Measurements from ENCODE around the gene GNB5. TPM values are rescaled to one million over a fixed set of nuclear protein-coding genes. Genes with fewer than 3 reads are reported as not detected.

GNB5 gene
- total RNA-seq, 1 experiment from 2014 or later, result 29.8 TPM

GRCh38 chr15:52153900-52154895 is 37.0 kb downstream of the GNB5 start:
- H3K4me3 Mint-ChIP-seq, result no peak overlapping the region
- Histone ChIP-seq H2AFZ (ENCODE audit: low read length) (no peak overlapping the region), H4K91ac (ENCODE audit: insufficient read length, low read depth, low read length) (no peak overlapping the region), H3K79me2 (ENCODE audit: insufficient read depth, low read length) (no peaks in the 10 kb centered on the region), H3K14ac (ENCODE audit: insufficient read depth, low read length) (no peak overlapping the region), H3K9me3 (ENCODE audit: control insufficient read depth, low read depth, low read length) (no peaks in the 10 kb centered on the region), H3K27me3 (ENCODE audit: insufficient read depth, low read length) (no peaks in the 10 kb centered on the region), H2BK15ac (ENCODE audit: low read depth, low read length) (no peak overlapping the region), H3K56ac (ENCODE audit: insufficient read length, low read depth, low read length) (no peak overlapping the region), H3T11ph (ENCODE audit: low read length) (no peak overlapping the region), H2AK5ac (ENCODE audit: insufficient read length, low read length) (no peak overlapping the region), H3K18ac (ENCODE audit: insufficient read length, low read depth, low read length) (no peak overlapping the region), H3K27ac (ENCODE audit: insufficient read length, low read depth, low read length) (no peak overlapping the region), H3K9ac (ENCODE audit: extremely low read depth, insufficient read length, low read length) (no peak overlapping the region), H4K20me1 (ENCODE audit: control insufficient read depth, insufficient read depth, insufficient read length) (no peaks in the 10 kb centered on the region), H3K4ac (ENCODE audit: low read depth, low read length) (no peak overlapping the region), H4K5ac (ENCODE audit: insufficient read length, low read depth, low read length) (no peak overlapping the region), H2BK20ac (ENCODE audit: low read depth, low read length, poor library complexity, severe bottlenecking) (no peak overlapping the region), H3K23ac (ENCODE audit: insufficient read length, low read depth, low read length) (no peak overlapping the region), H2BK12ac (ENCODE audit: insufficient read length, low read depth, low read length) (no peak overlapping the region), H3K23me2 (ENCODE audit: insufficient read length, low read depth, low read length, poor library complexity, severe bottlenecking) (no peaks in the 10 kb centered on the region), H4K8ac (replicated peaks; ENCODE audit: insufficient read length, low read depth, low read length) (no peak overlapping the region), H3K79me1 (ENCODE audit: insufficient read depth, low read depth, low read length, poor library complexity, severe bottlenecking) (no peaks in the 10 kb centered on the region), H3K4me2 (ENCODE audit: insufficient read depth, insufficient read length, low read length) (no peak overlapping the region), H2BK120ac (ENCODE audit: low read depth, low read length, poor library complexity, severe bottlenecking) (no peak overlapping the region), H3K4me1 (ENCODE audit: insufficient read depth, low read length) (no peaks in the 10 kb centered on the region), H2BK5ac (ENCODE audit: insufficient read length, low read length) (no peak overlapping the region)
- peak overlapping the region in 1 of 3 experiments; percentile 83; a peak in 1 of 7 replicates for H3K27ac Mint-ChIP-seq
- no CpG with 5 or more reads among the region's 12 CpGs for WGBS (ENCODE audit: extremely low coverage, insufficient read length, low lambda C conversion rate)
- DNase-seq, result no peak
- H3K27me3 Mint-ChIP-seq (ENCODE audit: low read depth), result no peaks in the 10 kb centered on the region
- peaks cover 0 to 4% of the 10 kb centered on the region in 2 experiments; a peak in 1 of 4 replicates for H3K4me1 Mint-ChIP-seq
- peaks cover 6 to 24% (median 21%) of the 10 kb centered on the region in 3 experiments; a peak in 6 of 7 replicates for H3K36me3 Mint-ChIP-seq (ENCODE audit: insufficient read depth in 1 of 3, low read depth in 3 of 3)
- H3K9me3 Mint-ChIP-seq, result no peaks in the 10 kb centered on the region
- TF ChIP-seq, protein P1, sequence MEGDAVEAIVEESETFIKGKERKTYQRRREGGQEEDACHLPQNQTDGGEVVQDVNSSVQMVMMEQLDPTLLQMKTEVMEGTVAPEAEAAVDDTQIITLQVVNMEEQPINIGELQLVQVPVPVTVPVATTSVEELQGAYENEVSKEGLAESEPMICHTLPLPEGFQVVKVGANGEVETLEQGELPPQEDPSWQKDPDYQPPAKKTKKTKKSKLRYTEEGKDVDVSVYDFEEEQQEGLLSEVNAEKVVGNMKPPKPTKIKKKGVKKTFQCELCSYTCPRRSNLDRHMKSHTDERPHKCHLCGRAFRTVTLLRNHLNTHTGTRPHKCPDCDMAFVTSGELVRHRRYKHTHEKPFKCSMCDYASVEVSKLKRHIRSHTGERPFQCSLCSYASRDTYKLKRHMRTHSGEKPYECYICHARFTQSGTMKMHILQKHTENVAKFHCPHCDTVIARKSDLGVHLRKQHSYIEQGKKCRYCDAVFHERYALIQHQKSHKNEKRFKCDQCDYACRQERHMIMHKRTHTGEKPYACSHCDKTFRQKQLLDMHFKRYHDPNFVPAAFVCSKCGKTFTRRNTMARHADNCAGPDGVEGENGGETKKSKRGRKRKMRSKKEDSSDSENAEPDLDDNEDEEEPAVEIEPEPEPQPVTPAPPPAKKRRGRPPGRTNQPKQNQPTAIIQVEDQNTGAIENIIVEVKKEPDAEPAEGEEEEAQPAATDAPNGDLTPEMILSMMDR (conservative IDR thresholded peaks at IDR 0.05), result no peak

Data from H9 (cell line).